ENCODE measurements around the gene MCOLN3.

The MCOLN3 gene

GRCh38 chr1:84985365-84985764 lies 62.9 kb downstream of the MCOLN3 start:
- TF ChIP-seq CTCF (conservative IDR thresholded peaks at IDR 0.05) (no peak), ZFX (IDR thresholded peaks at IDR 0.05) (no peak)
- H3K27ac ChIP-seq = no peak overlapping the region

DNA sequence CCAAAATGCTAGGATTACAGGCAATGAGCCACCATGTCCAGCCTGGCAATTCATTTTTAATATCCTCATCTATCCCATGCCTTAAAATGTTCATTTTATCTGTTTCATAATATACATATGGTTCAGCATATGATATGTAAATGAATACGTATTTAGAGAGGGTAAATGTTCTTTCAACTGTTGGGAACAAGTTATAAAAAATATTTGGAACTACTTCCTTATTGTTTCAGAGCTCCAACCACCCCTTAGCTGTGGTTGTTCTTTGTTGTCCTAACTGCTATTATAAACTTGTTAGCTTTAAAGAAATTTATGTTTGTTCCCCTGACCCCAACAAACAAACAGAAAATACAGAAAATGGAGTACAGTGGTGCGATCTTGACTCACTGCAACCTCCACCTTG lies 65.9 kb downstream of the MCOLN3 start:
- H3K27ac ChIP-seq = no peak overlapping the region
- TF ChIP-seq CTCF (conservative IDR thresholded peaks at IDR 0.05) (no peak), ZFX (IDR thresholded peaks at IDR 0.05) (no peak)

GRCh38 chr1:84975035-84975434 lies 73.3 kb downstream of the MCOLN3 start:
- H3K27ac ChIP-seq = no peak overlapping the region
- TF ChIP-seq ZFX (IDR thresholded peaks at IDR 0.05) = no peak

GRCh38 chr1:84973498-84974334 lies 74.6 kb downstream of the MCOLN3 start:
- no peak for TF ChIP-seq ZFX (IDR thresholded peaks at IDR 0.05)
- no peak overlapping the region for H3K27ac ChIP-seq

DNA sequence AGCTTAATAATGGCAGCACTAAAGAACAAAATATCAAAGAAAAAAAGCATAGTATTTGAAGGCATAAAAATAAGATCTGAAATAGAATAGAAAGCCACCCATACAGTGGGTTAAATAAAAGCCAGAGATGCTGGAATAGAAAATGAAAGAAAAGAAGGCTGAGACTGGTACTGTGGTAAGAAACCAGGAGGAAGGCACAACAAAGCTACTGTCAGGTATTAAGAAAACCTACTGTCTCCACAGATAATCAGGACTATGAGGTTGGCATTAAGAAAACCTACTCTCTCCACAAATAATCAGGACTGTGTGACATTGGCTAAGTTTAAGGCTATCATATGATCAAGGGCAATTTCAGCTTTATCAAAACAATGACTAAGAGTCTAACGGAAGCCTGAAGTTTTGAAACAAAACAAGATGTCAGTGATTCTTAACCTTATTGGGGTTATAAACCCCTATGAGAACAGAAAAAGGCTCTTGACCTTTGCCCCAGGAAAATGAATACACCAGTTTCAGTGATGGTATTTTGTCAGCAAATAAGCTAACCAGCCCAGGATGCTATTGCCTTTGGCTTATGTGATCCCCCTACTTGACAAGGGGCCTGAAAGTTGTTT lies 75.8 kb downstream of the MCOLN3 start:
- TF ChIP-seq CTCF (conservative IDR thresholded peaks at IDR 0.05) = no peak
- no peak for TF ChIP-seq ZFX (IDR thresholded peaks at IDR 0.05)
- H3K27ac ChIP-seq = no peak overlapping the region

DNA sequence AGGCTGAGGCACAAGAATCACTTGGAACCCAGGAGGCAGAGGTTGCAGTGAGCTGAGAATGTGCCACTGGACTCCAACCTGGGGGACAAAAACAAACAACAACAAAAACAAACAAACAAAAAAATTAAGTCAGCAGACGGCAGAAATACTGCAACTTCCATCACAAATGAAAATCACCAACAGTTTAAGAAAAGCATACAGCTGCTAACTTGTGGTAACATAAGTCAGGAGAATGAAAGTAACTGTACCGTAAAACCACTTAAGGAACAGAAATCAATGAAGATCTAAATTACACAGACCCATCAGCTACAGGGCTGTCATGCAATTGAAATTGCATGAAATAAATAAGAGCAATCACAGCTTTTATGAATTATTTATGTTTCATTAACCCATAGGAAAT lies 76.3 kb downstream of the MCOLN3 start:
- TF ChIP-seq ZFX (IDR thresholded peaks at IDR 0.05) = no peak
- no peak overlapping the region for H3K27ac ChIP-seq

DNA sequence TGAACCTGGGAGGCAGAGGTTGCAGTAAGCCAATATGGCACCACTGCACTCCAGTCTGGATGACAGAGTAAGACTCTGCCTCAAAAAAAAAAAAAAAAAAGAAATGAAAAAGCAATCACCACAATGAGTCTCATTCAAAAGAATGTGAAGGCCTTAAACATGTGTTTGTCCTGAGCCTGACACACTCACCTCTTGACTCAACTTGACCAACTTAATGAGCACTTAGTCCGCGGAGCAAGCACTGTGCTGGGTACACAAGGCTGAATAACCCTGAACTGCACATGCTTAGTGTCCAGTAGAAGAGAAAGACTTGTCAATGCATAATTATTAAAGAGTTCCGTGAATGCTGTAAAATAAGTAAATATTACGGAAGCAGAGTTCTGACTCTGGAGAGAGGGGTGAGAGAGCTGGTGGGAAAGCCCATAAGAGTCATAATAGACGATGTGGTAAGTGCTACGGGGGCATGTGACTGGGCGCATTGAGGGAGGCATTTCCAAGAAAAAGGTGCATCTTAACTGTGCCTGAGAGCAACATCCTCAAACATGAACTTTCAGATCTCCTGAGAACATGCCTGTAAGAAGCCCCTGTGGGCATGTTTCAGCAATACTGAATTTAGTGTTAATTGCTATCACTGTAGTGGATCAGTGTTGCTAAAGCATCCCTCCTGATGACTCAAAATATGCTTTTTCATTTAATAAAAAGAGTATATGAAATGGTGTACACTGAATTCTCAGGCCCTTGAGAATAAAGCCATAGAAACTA lies 78.6 kb downstream of the MCOLN3 start:
- no peak for TF ChIP-seq CTCF (conservative IDR thresholded peaks at IDR 0.05)
- TF ChIP-seq ZFX (IDR thresholded peaks at IDR 0.05) = no peak
- no peak overlapping the region for H3K27ac ChIP-seq

DNA sequence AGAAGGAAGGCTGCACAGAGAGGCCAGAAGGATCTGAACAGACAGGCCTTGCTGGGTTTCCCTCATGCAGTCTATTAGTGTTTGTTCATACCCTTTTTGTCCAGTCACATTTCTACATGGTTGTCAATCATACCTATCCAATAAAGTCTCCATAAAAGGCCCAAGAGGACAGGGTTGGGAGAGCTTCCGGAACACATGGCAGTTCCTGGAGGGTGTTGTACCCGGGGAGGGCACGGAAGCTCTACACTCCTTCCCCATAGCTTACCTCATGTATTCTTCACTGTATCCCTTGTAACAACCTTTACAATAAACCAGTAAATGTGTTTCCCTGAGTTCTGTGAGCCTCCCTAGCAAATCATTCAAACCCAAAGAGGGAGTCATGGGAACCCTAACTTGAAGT lies 79.4 kb downstream of the MCOLN3 start:
- TF ChIP-seq CTCF (conservative IDR thresholded peaks at IDR 0.05) (no peak), ZFX (IDR thresholded peaks at IDR 0.05) (no peak)

More for the DNA sequence above, 79.4 kb downstream of the MCOLN3 start:
- no peak overlapping the region for H3K27ac ChIP-seq

All from C4-2B (cell line).